ENCODE measurements around the gene NPAS4. TPM values are rescaled to one million over a fixed set of nuclear protein-coding genes. Genes with fewer than 3 reads are reported as not detected.

NPAS4 gene
- polyA plus RNA-seq, 1 of the 3 experiments (the other 2 are of a cell fraction): 0.03 TPM

DNA sequence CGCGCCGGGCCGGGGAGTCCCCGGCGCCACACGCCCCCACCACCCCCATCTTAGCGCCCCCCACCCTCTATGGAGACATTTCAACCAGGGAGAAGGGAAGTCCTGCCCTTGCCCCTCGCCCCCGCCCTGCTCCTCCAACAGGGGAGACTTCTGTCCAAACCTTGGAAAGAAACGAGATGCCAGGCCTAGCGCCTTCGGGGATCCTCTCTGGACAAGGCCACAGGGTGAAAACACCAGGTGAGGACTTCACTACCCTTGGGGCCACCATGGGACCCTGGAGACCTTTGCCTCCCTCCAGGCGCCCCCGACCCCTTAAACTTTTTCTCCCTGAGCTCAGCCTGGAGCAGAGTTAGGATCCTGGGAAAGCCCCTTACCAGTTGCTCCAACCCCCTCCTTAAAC is 11.6 kb upstream of the NPAS4 start:
- Histone ChIP-seq H3K36me3 (replicated peaks in 1 of 2; ENCODE audit: control insufficient read depth in 1 of 2, insufficient read depth in 2 of 2, low read length in 1 of 2) (no peaks in the 10 kb centered on the region), H4K20me1 (ENCODE audit: insufficient read depth) (no peaks in the 10 kb centered on the region), H3K9me2 (no peaks in the 10 kb centered on the region), H3F3A (replicated peaks; ENCODE audit: insufficient read depth) (no peaks in the 10 kb centered on the region), H3K79me2 (ENCODE audit: insufficient read depth) (no peaks in the 10 kb centered on the region), H3K27me3 (ENCODE audit: insufficient read depth) (peaks cover 44% of the 10 kb centered on the region; the same call in 1 of the 2 replicates), H3K9me3 (no peaks in the 10 kb centered on the region), H3K9ac (no peak overlapping the region), H2AFZ (ENCODE audit: low read depth) (no peak overlapping the region), H3K4me1 (ENCODE audit: control insufficient read depth in 1 of 2, insufficient read depth in 2 of 2, low read depth in 1 of 2, low read length in 1 of 2) (peaks cover 0 to 3% of the 10 kb centered on the region in 2 experiments; a peak in 1 of 4 replicates), H3K4me3 (ENCODE audit: low read depth in 2 of 2, low read length in 1 of 2) (peak overlapping the region in 1 of 2 experiments; percentile 47; a peak in 1 of 4 replicates), H3K4me2 (peak overlapping the region; percentile 94; the same call in 1 of the 2 replicates), H3K27ac (ENCODE audit: low read depth in 2 of 2, low read length in 1 of 2) (no peak overlapping the region)
- ChIA-PET CTCF (interaction anchor here (0.6 to 17.9 kb wide), 39 partner anchors 9 to 758 kb away, joined by 3 to 617 read pairs (median 4); partner anchors contain the start of genes B4GAT1, BBS1, CTSF and DPP3), POLR2A (no interaction called here)
- WGBS (ENCODE audit: low lambda C conversion rate): 100% methylated on average over 1 of the region's 15 CpGs
- no peak for DNase-seq
- TF ChIP-seq MEF2A (IDR thresholded peaks at IDR 0.05; ENCODE audit: borderline replicate concordance, low read depth): no peak
- no peak for TF ChIP-seq YY1 (IDR thresholded peaks at IDR 0.05; ENCODE audit: low read depth)
- no peak for TF ChIP-seq MXI1 (IDR thresholded peaks at IDR 0.05; ENCODE audit: low read depth, low read length)
- TF ChIP-seq, protein P1, sequence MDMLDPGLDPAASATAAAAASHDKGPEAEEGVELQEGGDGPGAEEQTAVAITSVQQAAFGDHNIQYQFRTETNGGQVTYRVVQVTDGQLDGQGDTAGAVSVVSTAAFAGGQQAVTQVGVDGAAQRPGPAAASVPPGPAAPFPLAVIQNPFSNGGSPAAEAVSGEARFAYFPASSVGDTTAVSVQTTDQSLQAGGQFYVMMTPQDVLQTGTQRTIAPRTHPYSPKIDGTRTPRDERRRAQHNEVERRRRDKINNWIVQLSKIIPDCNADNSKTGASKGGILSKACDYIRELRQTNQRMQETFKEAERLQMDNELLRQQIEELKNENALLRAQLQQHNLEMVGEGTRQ (IDR thresholded peaks at IDR 0.05; ENCODE audit: borderline replicate concordance, low read depth, low read length): no peak
- TF ChIP-seq RAD21 (IDR thresholded peaks at IDR 0.05; ENCODE audit: low read length): no peak
- TF ChIP-seq RFX5 (IDR thresholded peaks at IDR 0.05; ENCODE audit: low read length): no peak
- no peak for TF ChIP-seq CHD2 (IDR thresholded peaks at IDR 0.05; ENCODE audit: low read length, partially characterized antibody)
- no peak for TF ChIP-seq NRF1 (IDR thresholded peaks at IDR 0.05; ENCODE audit: low read depth, low read length)
- no peak for TF ChIP-seq SMC3 (IDR thresholded peaks at IDR 0.05; ENCODE audit: low read depth, low read length)
- TF ChIP-seq, protein P2, sequence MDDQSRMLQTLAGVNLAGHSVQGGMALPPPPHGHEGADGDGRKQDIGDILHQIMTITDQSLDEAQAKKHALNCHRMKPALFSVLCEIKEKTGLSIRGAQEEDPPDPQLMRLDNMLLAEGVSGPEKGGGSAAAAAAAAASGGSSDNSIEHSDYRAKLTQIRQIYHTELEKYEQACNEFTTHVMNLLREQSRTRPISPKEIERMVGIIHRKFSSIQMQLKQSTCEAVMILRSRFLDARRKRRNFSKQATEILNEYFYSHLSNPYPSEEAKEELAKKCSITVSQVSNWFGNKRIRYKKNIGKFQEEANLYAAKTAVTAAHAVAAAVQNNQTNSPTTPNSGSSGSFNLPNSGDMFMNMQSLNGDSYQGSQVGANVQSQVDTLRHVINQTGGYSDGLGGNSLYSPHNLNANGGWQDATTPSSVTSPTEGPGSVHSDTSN (IDR thresholded peaks at IDR 0.05): no peak
- no peak for TF ChIP-seq FOXJ3 (CRISPR knock-in tag; IDR thresholded peaks at IDR 0.05)
- TF ChIP-seq POLR2AphosphoS5 (IDR thresholded peaks at IDR 0.05; ENCODE audit: low read depth, low read length): no peak

DNA sequence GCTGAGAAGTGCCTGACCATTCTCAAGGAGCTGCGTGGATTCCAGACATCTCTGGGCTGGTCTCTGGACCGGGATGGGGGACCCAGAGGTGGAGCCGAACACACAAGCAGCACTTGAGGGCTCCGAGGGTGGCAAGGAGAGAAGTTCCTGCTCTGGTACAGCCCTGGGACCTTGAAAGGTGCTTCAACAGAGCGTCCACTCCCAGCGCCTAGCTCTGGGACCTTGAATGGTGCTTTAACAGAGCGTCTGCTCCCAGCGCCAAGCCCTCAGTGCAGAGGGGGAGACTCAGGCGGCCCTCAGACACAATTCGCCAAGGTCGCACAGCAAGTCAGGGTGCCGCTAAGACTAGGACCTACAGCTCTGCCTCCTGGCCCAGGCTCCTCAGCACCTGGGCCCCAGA is 10.6 kb upstream of the NPAS4 start:
- peaks cover 0 to 3% of the 10 kb centered on the region in 2 experiments; a peak in 1 of 4 replicates for H3K4me1 ChIP-seq (ENCODE audit: control insufficient read depth in 1 of 2, insufficient read depth in 2 of 2, low read depth in 1 of 2, low read length in 1 of 2)
- no peak for DNase-seq
- no peaks in the 10 kb centered on the region for H3F3A ChIP-seq (replicated peaks; ENCODE audit: insufficient read depth)
- H3K4me2 ChIP-seq: no peak overlapping the region
- no peaks in the 10 kb centered on the region for H4K20me1 ChIP-seq (ENCODE audit: insufficient read depth)
- H3K27ac ChIP-seq (ENCODE audit: low read depth in 2 of 2, low read length in 1 of 2): no peak overlapping the region
- CTCF ChIA-PET: interaction anchor here (1.2 to 17.9 kb wide), 7 partner anchors 8 to 268 kb away, joined by 3 to 617 read pairs (median 34); partner anchors contain the start of genes MRPL11 and NPAS4
- no peaks in the 10 kb centered on the region for H3K79me2 ChIP-seq (ENCODE audit: insufficient read depth)
- H3K4me3 ChIP-seq (ENCODE audit: low read depth in 2 of 2, low read length in 1 of 2): no peak overlapping the region
- whole genome bisulfite sequencing (ENCODE audit: low lambda C conversion rate): 64% methylated on average over 5 of the region's 12 CpGs
- no peaks in the 10 kb centered on the region for H3K9me3 ChIP-seq
- no peaks in the 10 kb centered on the region for H3K36me3 ChIP-seq (replicated peaks in 1 of 2; ENCODE audit: control insufficient read depth in 1 of 2, insufficient read depth in 2 of 2, low read length in 1 of 2)
- no peaks in the 10 kb centered on the region for H3K9me2 ChIP-seq
- TF ChIP-seq, protein P1 (IDR thresholded peaks at IDR 0.05; ENCODE audit: borderline replicate concordance, low read depth, low read length): no peak
- TF ChIP-seq GATA2 (CRISPR knock-in tag; IDR thresholded peaks at IDR 0.05): no peak
- no peak for TF ChIP-seq CHD2 (IDR thresholded peaks at IDR 0.05; ENCODE audit: low read length, partially characterized antibody)
- no peak for TF ChIP-seq POLR2AphosphoS5 (IDR thresholded peaks at IDR 0.05; ENCODE audit: low read depth, low read length)
- no peak for TF ChIP-seq SIN3A (IDR thresholded peaks at IDR 0.05; ENCODE audit: borderline replicate concordance, low read depth, low read length)
- no peak for TF ChIP-seq FOSL2 (IDR thresholded peaks at IDR 0.05; ENCODE audit: borderline replicate concordance, low read depth)
- TF ChIP-seq RAD21 (IDR thresholded peaks at IDR 0.05; ENCODE audit: low read length): no peak
- TF ChIP-seq MXI1 (IDR thresholded peaks at IDR 0.05; ENCODE audit: low read depth, low read length): no peak
- TF ChIP-seq TCF12 (IDR thresholded peaks at IDR 0.05): no peak
- TF ChIP-seq, protein P3, sequence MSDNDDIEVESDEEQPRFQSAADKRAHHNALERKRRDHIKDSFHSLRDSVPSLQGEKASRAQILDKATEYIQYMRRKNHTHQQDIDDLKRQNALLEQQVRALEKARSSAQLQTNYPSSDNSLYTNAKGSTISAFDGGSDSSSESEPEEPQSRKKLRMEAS (IDR thresholded peaks at IDR 0.05; ENCODE audit: low read depth): no peak
- no peak for TF ChIP-seq FOXM1 (IDR thresholded peaks at IDR 0.05; ENCODE audit: low read depth)
- TF ChIP-seq JUND (IDR thresholded peaks at IDR 0.05): no peak
- no peak for TF ChIP-seq RXRA (IDR thresholded peaks at IDR 0.05; ENCODE audit: borderline replicate concordance, low read depth)
- TF ChIP-seq YY1 (IDR thresholded peaks at IDR 0.05; ENCODE audit: low read depth): no peak
- TF ChIP-seq, protein P4, sequence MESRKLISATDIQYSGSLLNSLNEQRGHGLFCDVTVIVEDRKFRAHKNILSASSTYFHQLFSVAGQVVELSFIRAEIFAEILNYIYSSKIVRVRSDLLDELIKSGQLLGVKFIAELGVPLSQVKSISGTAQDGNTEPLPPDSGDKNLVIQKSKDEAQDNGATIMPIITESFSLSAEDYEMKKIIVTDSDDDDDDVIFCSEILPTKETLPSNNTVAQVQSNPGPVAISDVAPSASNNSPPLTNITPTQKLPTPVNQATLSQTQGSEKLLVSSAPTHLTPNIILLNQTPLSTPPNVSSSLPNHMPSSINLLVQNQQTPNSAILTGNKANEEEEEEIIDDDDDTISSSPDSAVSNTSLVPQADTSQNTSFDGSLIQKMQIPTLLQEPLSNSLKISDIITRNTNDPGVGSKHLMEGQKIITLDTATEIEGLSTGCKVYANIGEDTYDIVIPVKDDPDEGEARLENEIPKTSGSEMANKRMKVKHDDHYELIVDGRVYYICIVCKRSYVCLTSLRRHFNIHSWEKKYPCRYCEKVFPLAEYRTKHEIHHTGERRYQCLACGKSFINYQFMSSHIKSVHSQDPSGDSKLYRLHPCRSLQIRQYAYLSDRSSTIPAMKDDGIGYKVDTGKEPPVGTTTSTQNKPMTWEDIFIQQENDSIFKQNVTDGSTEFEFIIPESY (IDR thresholded peaks at IDR 0.05; ENCODE audit: borderline replicate concordance, low read depth): no peak
- no peak for TF ChIP-seq MEF2A (IDR thresholded peaks at IDR 0.05; ENCODE audit: borderline replicate concordance, low read depth)
- POLR2A ChIA-PET: no interaction called here
- no peak overlapping the region for H3K9ac ChIP-seq
- peaks cover 38% of the 10 kb centered on the region; the same call in 1 of the 2 replicates for H3K27me3 ChIP-seq (ENCODE audit: insufficient read depth)
- no peak overlapping the region for H2AFZ ChIP-seq (ENCODE audit: low read depth)

Measured in SK-N-SH (cell line).